CD14-positive monocyte (primary cell): ENCODE measurements around the gene MED12L. TPM values are rescaled to one million over a fixed set of nuclear protein-coding genes. Genes with fewer than 3 reads are reported as not detected.

Source experiments
- DNase-seq, 3 donors: peaks; one replicate each; pipeline ENCODE4 v3.0.0-alpha.2; 2011 to 2022
- H2AFZ ChIP-seq: 2 replicates; pipeline ENCODE4 v1.6.0; 2012; ENCODE audit warnings: mild to moderate bottlenecking, low read depth, low read length, inconsistent platforms; ENCODE audit not compliant: insufficient read depth, poor library complexity, severe bottlenecking
- H3K27ac ChIP-seq, 2 donors: 1 replicate in 1 of 2; 2 replicates in 1 of 2; pipeline ENCODE4 v1.5.1; 2012 to 2013; ENCODE audit warnings: low read length in 2 of 2, control low read depth in 1 of 2, inconsistent platforms in 1 of 2, low read depth in 1 of 2, mild to moderate bottlenecking in 1 of 2
- H3K27me3 ChIP-seq, 2 donors: one replicate each; pipeline versions ENCODE4 v1.6.0 to v1.6.1; 2011 to 2013; ENCODE audit warnings: low read length in 2 of 2; ENCODE audit not compliant: control insufficient read depth in 2 of 2, insufficient read depth in 2 of 2
- H3K36me3 ChIP-seq, 2 donors: replicated peaks in 1 of 2; 1 replicate in 1 of 2; 2 replicates in 1 of 2; pipeline versions ENCODE4 v1.5.1 to v1.6.1; 2012 to 2013; ENCODE audit warnings: low read length in 2 of 2, control low read depth in 1 of 2, inconsistent platforms in 1 of 2, mild to moderate bottlenecking in 1 of 2; ENCODE audit not compliant: insufficient read depth in 2 of 2, control insufficient read depth in 1 of 2
- H3K4me1 ChIP-seq, 2 donors: 1 replicate in 1 of 2; 2 replicates in 1 of 2; pipeline versions ENCODE4 v1.5.1 to v1.6.1; 2012 to 2013; ENCODE audit warnings: low read length in 2 of 2, control low read depth in 1 of 2, inconsistent platforms in 1 of 2, mild to moderate bottlenecking in 1 of 2, moderate library complexity in 1 of 2; ENCODE audit not compliant: insufficient read depth in 2 of 2, control insufficient read depth in 1 of 2
- H3K4me2 ChIP-seq: replicated peaks from 2 replicates; pipeline ENCODE3; 2012; ENCODE audit warnings: low read length, moderate library complexity, mild to moderate bottlenecking; ENCODE audit not compliant: poor library complexity, severe bottlenecking; ENCODE audit errors: extremely low read depth
- H3K4me3 ChIP-seq, 3 experiments: fragments of 200-600 bp in 1 of 3; sonication (generic) in 1 of 3; replicated peaks in 1 of 3; 1 replicate in 2 of 3; 2 replicates in 1 of 3; pipeline ENCODE4 v1.5.1; 2011 to 2013; ENCODE audit warnings: low read length in 3 of 3, mild to moderate bottlenecking in 3 of 3, control low read depth in 2 of 3, low read depth in 2 of 3, inconsistent platforms in 1 of 3, moderate library complexity in 1 of 3
- H3K79me2 ChIP-seq: 2 replicates; pipeline ENCODE4 v1.6.0; 2012; ENCODE audit warnings: mild to moderate bottlenecking, control low read depth, inconsistent platforms, low read length, moderate library complexity; ENCODE audit not compliant: insufficient read depth
- H3K9ac ChIP-seq: 2 replicates; pipeline ENCODE4 v1.6.0; 2017; ENCODE audit warnings: low read length, mild to moderate bottlenecking; ENCODE audit not compliant: insufficient read depth, poor library complexity, severe bottlenecking
- H3K9me3 ChIP-seq, 2 donors: replicated peaks in 1 of 2; 1 replicate in 1 of 2; 2 replicates in 1 of 2; pipeline versions ENCODE4 v1.5.1 to v1.6.1; 2012 to 2013; ENCODE audit warnings: low read length in 2 of 2, control low read depth in 1 of 2; ENCODE audit not compliant: control insufficient read depth in 1 of 2, insufficient read depth in 1 of 2
- H4K20me1 ChIP-seq: 2 replicates; pipeline ENCODE4 v1.6.0; 2012; ENCODE audit warnings: mild to moderate bottlenecking, low read length, control low read depth, moderate library complexity; ENCODE audit not compliant: insufficient read depth
- H3K27ac Mint-ChIP-seq, 7 donors: one replicate each; pipeline ENCODE4 v1.8.0; 2020; ENCODE audit warnings: mild to moderate bottlenecking in 7 of 7, mixed read lengths in 7 of 7, moderate library complexity in 6 of 7, inconsistent platforms in 2 of 7
- H3K27me3 Mint-ChIP-seq, 3 donors: one replicate each; pipeline ENCODE4 v1.8.0; 2021 to 2022; ENCODE audit warnings: low read depth in 3 of 3, mild to moderate bottlenecking in 3 of 3, mixed read lengths in 3 of 3, moderate library complexity in 3 of 3, inconsistent platforms in 1 of 3
- H3K36me3 Mint-ChIP-seq, 2 donors: one replicate each; pipeline ENCODE4 v1.8.0; 2020; ENCODE audit warnings: mixed read lengths in 2 of 2, inconsistent platforms in 1 of 2, mild to moderate bottlenecking in 1 of 2
- H3K4me1 Mint-ChIP-seq: one replicate; pipeline ENCODE4 v1.8.0; 2020; ENCODE audit warnings: mild to moderate bottlenecking, mixed read lengths
- H3K4me3 Mint-ChIP-seq, 2 donors: one replicate each; pipeline ENCODE4 v1.8.0; 2020; ENCODE audit warnings: mild to moderate bottlenecking in 2 of 2, mixed read lengths in 2 of 2, moderate library complexity in 1 of 2
- H3K9me3 Mint-ChIP-seq, 7 donors: one replicate each; pipeline ENCODE4 v1.8.0; 2020 to 2022; ENCODE audit warnings: mixed read lengths in 7 of 7, mild to moderate bottlenecking in 6 of 7, moderate library complexity in 6 of 7, inconsistent platforms in 2 of 7
- CTCF ChIP-seq: fragments of 200-600 bp; IDR thresholded peaks from one replicate; pipeline ENCODE4 v1.8.0; 2022; ENCODE audit warnings: antibody characterized with exemption, mild to moderate bottlenecking
- WGBS: methylation state at CpG from one replicate; pipeline ENCODE4 v1.1.5; 2013; ENCODE audit warnings: missing lambda C conversion rate; ENCODE audit not compliant: insufficient coverage; 5-methylcytosine and 5-hydroxymethylcytosine counted together
- intact Hi-C, 2 donors: fragments of 100-400 bp; cut with micrococcal nuclease; formaldehyde crosslinking; loops; one replicate each; pipeline versions ENCODE4 v1.15.0 to v1.15.1; 2023
- polyA plus RNA-seq, 3 donors: library from polyadenylated mRNA; depleted of rRNA in 1 of 3; unstranded in 2 of 3; stranded (reverse) in 1 of 3; fragments of 300-500 nt in 2 of 3; fragments of >200 nt in 1 of 3; fragmentation: Illumina TruSeq in 2 of 3; gene quantifications; 1 replicate in 2 of 3; 2 replicates in 1 of 3; pipeline ENCODE4 v1.2.3, GENCODE V29; 2012 to 2021

MED12L gene
- polyA plus RNA-seq, 3 donors: 0.12 to 0.29 TPM; not detected in 1

- Histone ChIP-seq H3K9ac (no peak overlapping the region), H3K9me3 (no peaks in the 10 kb centered on the region), H2AFZ (no peak overlapping the region), H3K4me2 (no peak overlapping the region), H3K79me2 (no peaks in the 10 kb centered on the region), H3K4me3 (no peak overlapping the region), H3K36me3 (no peaks in the 10 kb centered on the region), H3K27me3 (no peaks in the 10 kb centered on the region), H3K27ac (no peak overlapping the region), H4K20me1 (no peaks in the 10 kb centered on the region), H3K4me1 (peaks cover 13 to 24% of the 10 kb centered on the region in 2 donors)
- Mint-ChIP-seq H3K4me1 (peaks cover 19% of the 10 kb centered on the region), H3K4me3 (no peak overlapping the region), H3K27me3 (no peaks in the 10 kb centered on the region), H3K9me3 (peaks cover 0 to 2% (median 0%) of the 10 kb centered on the region in 7 donors), H3K27ac (no peak overlapping the region), H3K36me3 (no peaks in the 10 kb centered on the region)
- TF ChIP-seq CTCF: no peak
- intact Hi-C loops: no loop called here
- DNase-seq: no peak
- 100% methylated on average over 1 of the region's 3 CpGs for WGBS
Measured at GRCh38 chr3:151402349-151402748, 316.9 kb downstream of the MED12L start.

GRCh38 chr3:151403246-151403645, 317.8 kb downstream of the MED12L start:
- Histone ChIP-seq H3K4me3 (no peak overlapping the region), H3K27ac (no peak overlapping the region), H3K36me3 (no peaks in the 10 kb centered on the region), H3K9ac (no peak overlapping the region), H4K20me1 (no peaks in the 10 kb centered on the region), H2AFZ (no peak overlapping the region), H3K4me1 (peaks cover 13 to 23% of the 10 kb centered on the region in 2 donors), H3K9me3 (no peaks in the 10 kb centered on the region), H3K27me3 (no peaks in the 10 kb centered on the region), H3K4me2 (no peak overlapping the region), H3K79me2 (no peaks in the 10 kb centered on the region)
- no CpG with 5 or more reads among the region's 2 CpGs for WGBS
- intact Hi-C loops: no loop called here
- Mint-ChIP-seq H3K9me3 (peaks cover 0 to 2% (median 0%) of the 10 kb centered on the region in 7 donors), H3K27me3 (no peaks in the 10 kb centered on the region), H3K36me3 (no peaks in the 10 kb centered on the region), H3K4me3 (no peak overlapping the region), H3K27ac (no peak overlapping the region), H3K4me1 (peaks cover 19% of the 10 kb centered on the region)
- DNase-seq: no peak
- no peak for TF ChIP-seq CTCF
